Calu3 (cell line): Measurements from ENCODE around the gene HOXB4. TPM values are rescaled to one million over a fixed set of nuclear protein-coding genes. Genes with fewer than 3 reads are reported as not detected.
A peak's percentile ranks its signal among the peaks of the same experiment; 100 is the strongest.

ENCODE experiments used
- BruUV-seq: library from RNA; stranded (reverse); fragments of 400-500 nt; replicated peaks from 2 replicates; lab custom pipeline; 2021; lab: Mats Ljungman, UMichigan
- CTCF ChIA-PET: fragments of 300-600 bp; sonication (Branson Sonifier 250); formaldehyde crosslinking; loops from one replicate; lab custom pipeline; 2022; ENCODE audit warnings: antibody characterized with exemption; lab: Charles Lee
- DNase-seq: peaks from one replicate; pipeline ENCODE4 v3.0.0; 2022
- H3K27ac Mint-ChIP-seq: one replicate; pipeline ENCODE4 v1.8.0; 2022; ENCODE audit warnings: mixed read lengths; ENCODE audit not compliant: unreplicated experiment
- H3K27me3 Mint-ChIP-seq: one replicate; pipeline ENCODE4 v1.8.0; 2022; ENCODE audit warnings: mixed read lengths; ENCODE audit not compliant: unreplicated experiment
- H3K36me3 Mint-ChIP-seq: one replicate; pipeline ENCODE4 v1.8.0; 2022; ENCODE audit warnings: mild to moderate bottlenecking, moderate library complexity, mixed read lengths; ENCODE audit not compliant: insufficient read depth, unreplicated experiment
- H3K4me1 Mint-ChIP-seq: one replicate; pipeline ENCODE4 v1.8.0; 2022; ENCODE audit warnings: mild to moderate bottlenecking, low read depth, mixed read lengths; ENCODE audit not compliant: unreplicated experiment
- H3K4me3 Mint-ChIP-seq: one replicate; pipeline ENCODE4 v1.8.0; 2022; ENCODE audit warnings: mild to moderate bottlenecking, low read depth, moderate library complexity, mixed read lengths; ENCODE audit not compliant: unreplicated experiment
- H3K9me3 Mint-ChIP-seq: one replicate; pipeline ENCODE4 v1.8.0; 2022; ENCODE audit warnings: low read depth, mixed read lengths; ENCODE audit not compliant: unreplicated experiment
- intact Hi-C: fragments of 100-400 bp; cut with micrococcal nuclease; formaldehyde crosslinking; loops from one replicate; pipeline ENCODE4 v1.10.0; 2022; ENCODE audit not compliant: unreplicated experiment
- total RNA-seq: library from RNA; stranded (reverse); gene quantifications from 2 replicates; pipeline ENCODE4 v1.2.3, GENCODE V29; 2022
- TF ChIP-seq, protein P1 (sequence below): fragments of 200-600 bp; IDR thresholded peaks from one replicate; pipeline ENCODE4 v1.8.0; 2022; ENCODE audit warnings: antibody characterized with exemption; ENCODE audit not compliant: unreplicated experiment

Gene HOXB4
- total RNA-seq, 1 experiment from 2014 or later, result 28.0 TPM

DNA sequence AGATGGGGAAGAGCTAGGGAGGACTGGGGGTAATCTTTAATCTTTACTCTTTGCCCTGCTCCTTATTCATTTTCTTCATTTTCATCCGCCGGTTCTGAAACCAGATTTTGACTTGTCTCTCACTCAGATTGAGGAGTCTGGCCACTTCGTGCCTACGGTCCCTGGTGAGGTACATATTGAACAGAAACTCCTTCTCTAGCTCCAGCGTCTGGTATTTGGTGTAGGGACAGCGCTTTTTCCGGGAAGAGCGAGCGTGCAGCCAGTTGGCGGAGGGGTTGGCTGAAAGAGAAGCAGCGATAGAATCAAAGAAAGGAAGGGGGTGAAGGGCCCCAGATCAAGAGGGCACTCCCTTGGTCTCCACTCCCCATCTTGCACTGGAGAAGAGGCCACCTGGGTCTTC, 44.7 kb upstream of the HOXB4 start:
- TF ChIP-seq, protein P1, sequence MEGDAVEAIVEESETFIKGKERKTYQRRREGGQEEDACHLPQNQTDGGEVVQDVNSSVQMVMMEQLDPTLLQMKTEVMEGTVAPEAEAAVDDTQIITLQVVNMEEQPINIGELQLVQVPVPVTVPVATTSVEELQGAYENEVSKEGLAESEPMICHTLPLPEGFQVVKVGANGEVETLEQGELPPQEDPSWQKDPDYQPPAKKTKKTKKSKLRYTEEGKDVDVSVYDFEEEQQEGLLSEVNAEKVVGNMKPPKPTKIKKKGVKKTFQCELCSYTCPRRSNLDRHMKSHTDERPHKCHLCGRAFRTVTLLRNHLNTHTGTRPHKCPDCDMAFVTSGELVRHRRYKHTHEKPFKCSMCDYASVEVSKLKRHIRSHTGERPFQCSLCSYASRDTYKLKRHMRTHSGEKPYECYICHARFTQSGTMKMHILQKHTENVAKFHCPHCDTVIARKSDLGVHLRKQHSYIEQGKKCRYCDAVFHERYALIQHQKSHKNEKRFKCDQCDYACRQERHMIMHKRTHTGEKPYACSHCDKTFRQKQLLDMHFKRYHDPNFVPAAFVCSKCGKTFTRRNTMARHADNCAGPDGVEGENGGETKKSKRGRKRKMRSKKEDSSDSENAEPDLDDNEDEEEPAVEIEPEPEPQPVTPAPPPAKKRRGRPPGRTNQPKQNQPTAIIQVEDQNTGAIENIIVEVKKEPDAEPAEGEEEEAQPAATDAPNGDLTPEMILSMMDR, result no peak
- DNase-seq, result no peak
- no peaks in the 10 kb centered on the region for H3K9me3 Mint-ChIP-seq
- peak overlapping the region; percentile 50 for H3K27ac Mint-ChIP-seq
- peaks cover 98% of the 10 kb centered on the region for H3K36me3 Mint-ChIP-seq
- peaks cover 71% of the 10 kb centered on the region for H3K4me1 Mint-ChIP-seq
- CTCF ChIA-PET, result interaction anchor here (0.9 kb wide), 1 partner anchor 10 kb away, joined by 3 read pairs; no protein-coding TSS in a partner anchor
- no TSS peak for BruUV-seq
- intact Hi-C loops, result no loop called here
- peaks cover 84% of the 10 kb centered on the region for H3K27me3 Mint-ChIP-seq
- H3K4me3 Mint-ChIP-seq, result peak overlapping the region; percentile 88

DNA sequence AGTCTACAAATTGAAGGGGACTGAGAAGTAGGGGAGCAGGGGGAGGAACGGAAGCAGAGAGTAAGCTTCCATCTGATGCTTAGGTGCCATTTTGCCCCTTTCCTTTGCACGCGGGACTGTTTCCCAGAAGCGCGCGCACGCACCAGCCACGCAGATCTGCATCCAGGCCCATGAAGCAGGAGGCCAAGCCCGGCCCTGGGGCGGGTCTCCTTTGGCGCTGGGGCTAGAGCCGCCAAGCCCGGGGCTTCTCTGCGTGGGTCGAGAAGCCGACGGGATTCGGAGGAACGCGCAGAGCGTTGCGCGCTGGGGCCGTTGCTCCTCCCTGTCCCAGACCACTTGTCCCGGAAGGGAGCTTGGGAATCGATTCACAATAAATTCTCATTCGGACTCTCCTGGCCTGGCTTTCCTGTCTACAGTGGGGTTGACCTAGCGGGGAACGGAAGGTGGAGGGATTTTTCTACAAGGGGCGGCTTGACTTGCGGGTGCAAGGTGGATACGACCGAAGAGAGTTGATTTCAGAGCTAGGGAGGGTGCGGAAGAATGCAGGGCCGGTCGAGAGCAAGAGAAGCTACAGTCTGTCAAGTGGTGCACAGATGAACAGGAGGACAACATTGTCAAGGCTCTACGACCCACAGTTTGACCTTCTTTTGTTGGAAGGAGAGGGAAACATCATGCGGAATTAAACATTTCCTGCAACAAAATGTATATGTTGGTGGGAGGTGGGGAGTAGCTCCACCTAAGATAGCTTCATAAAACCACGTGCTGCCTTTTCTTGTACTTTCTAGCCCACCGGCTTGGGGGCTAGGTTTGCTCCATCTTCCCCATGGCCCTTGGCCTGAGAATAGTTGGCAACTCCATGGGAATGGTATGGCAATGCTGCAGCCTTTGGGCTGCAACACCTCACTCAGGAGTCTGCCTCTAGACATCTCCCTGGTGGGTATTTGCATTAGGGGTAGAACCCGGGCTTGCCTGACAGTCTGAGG, 43.6 kb upstream of the HOXB4 start:
- DNase-seq, result no peak
- CTCF ChIA-PET, result interaction anchor here (0.6 to 1.0 kb wide), 3 partner anchors 9 to 20 kb away, joined by 3 to 4 read pairs (median 3); no protein-coding TSS in a partner anchor
- Mint-ChIP-seq H3K27me3 (peaks cover 88% of the 10 kb centered on the region), H3K27ac (peak overlapping the region; percentile 90), H3K4me1 (peaks cover 74% of the 10 kb centered on the region), H3K9me3 (no peaks in the 10 kb centered on the region), H3K4me3 (peak overlapping the region; percentile 88), H3K36me3 (peaks cover 98% of the 10 kb centered on the region)
- TF ChIP-seq, protein P1, result no peak
- no TSS peak for BruUV-seq
- intact Hi-C loops, result no loop called here

- Mint-ChIP-seq H3K36me3 (peaks cover 98% of the 10 kb centered on the region), H3K4me1 (peaks cover 73% of the 10 kb centered on the region), H3K4me3 (peak overlapping the region; percentile 88), H3K27ac (peak overlapping the region; percentile 90), H3K9me3 (no peaks in the 10 kb centered on the region), H3K27me3 (peaks cover 83% of the 10 kb centered on the region)
- no TSS peak for BruUV-seq
- CTCF ChIA-PET, result interaction anchor here (0.6 to 1.1 kb wide), 2 partner anchors 16 to 405 kb away, joined by 3 to 4 read pairs; no protein-coding TSS in a partner anchor
- intact Hi-C loops, result no loop called here
- DNase-seq, result no peak
- TF ChIP-seq, protein P1, result no peak
These were observed 42.5 kb upstream of the HOXB4 start for GRCh38 chr17:48620461-48621139.

- no peak for DNase-seq
- TF ChIP-seq, protein P1, result no peak
- CTCF ChIA-PET, result interaction anchor here (1.1 kb wide), 1 partner anchor 404 kb away, joined by 3 read pairs; no protein-coding TSS in a partner anchor
- H3K4me3 Mint-ChIP-seq, result peak overlapping the region; percentile 88
- no TSS peak for BruUV-seq
- H3K27ac Mint-ChIP-seq, result peak overlapping the region; percentile 90
- H3K36me3 Mint-ChIP-seq, result peaks cover 98% of the 10 kb centered on the region
- H3K27me3 Mint-ChIP-seq, result peaks cover 89% of the 10 kb centered on the region
- peaks cover 78% of the 10 kb centered on the region for H3K4me1 Mint-ChIP-seq
- intact Hi-C loops, result loop anchor here (2.0 to 5.0 kb wide), 4 partner anchors 19 to 595 kb away; no protein-coding TSS in a partner anchor
- no peaks in the 10 kb centered on the region for H3K9me3 Mint-ChIP-seq
These were observed 41.8 kb upstream of the HOXB4 start for GRCh38 chr17:48619826-48620449.
